A673 (cell line): ENCODE results near the gene CKAP2L. TPM values are rescaled to one million over a fixed set of nuclear protein-coding genes. Genes with fewer than 3 reads are reported as not detected.

Source experiments
- BruUV-seq: library from RNA; stranded (reverse); fragments of 400-500 nt; replicated peaks from 2 replicates; lab custom pipeline; 2021; lab: Mats Ljungman, UMichigan
- CTCF ChIA-PET: fragments of 300-600 bp; sonication (Branson Sonifier 250); formaldehyde crosslinking; loops from one replicate; lab custom pipeline; 2022; ENCODE audit warnings: antibody characterized with exemption; lab: Charles Lee
- POLR2A ChIA-PET: fragments of 300-600 bp; sonication (Branson Sonifier 250); formaldehyde crosslinking; loops from one replicate; lab custom pipeline; 2022; ENCODE audit warnings: antibody characterized with exemption; ENCODE audit not compliant: low non-redundant PET; lab: Charles Lee
- DNase-seq: peaks from one replicate; pipeline ENCODE4 v3.0.0-alpha.2; 2015; ENCODE audit warnings: low spot score
- H3K27ac ChIP-seq: fragments of 200-600 bp; sonication (generic); 2 replicates; pipeline ENCODE4 v1.5.1; 2016; ENCODE audit warnings: mixed run types, low read depth, mild to moderate bottlenecking, mixed read lengths, antibody characterized with exemption, low read length; ENCODE audit not compliant: poor library complexity, severe bottlenecking
- H3K27me3 ChIP-seq: fragments of 200-600 bp; sonication (generic); replicated peaks from 2 replicates; pipeline ENCODE4 v1.6.1; 2017; ENCODE audit warnings: mixed run types, low read depth, mild to moderate bottlenecking, mixed read lengths, antibody characterized with exemption, low read length; ENCODE audit not compliant: insufficient read depth, poor library complexity
- H3K36me3 ChIP-seq: fragments of 200-600 bp; sonication (generic); 2 replicates; pipeline ENCODE4 v1.6.1; 2016; ENCODE audit warnings: mixed run types, mild to moderate bottlenecking, mixed read lengths, antibody characterized with exemption, low read length; ENCODE audit not compliant: insufficient read depth, poor library complexity, severe bottlenecking
- H3K4me1 ChIP-seq: fragments of 200-600 bp; sonication (generic); 2 replicates; pipeline ENCODE4 v1.6.1; 2017; ENCODE audit warnings: mixed run types, mild to moderate bottlenecking, mixed read lengths, antibody characterized with exemption, low read length; ENCODE audit not compliant: insufficient read depth, poor library complexity, severe bottlenecking
- H3K4me3 ChIP-seq: fragments of 200-600 bp; sonication (generic); 2 replicates; pipeline ENCODE4 v1.5.1; 2016; ENCODE audit warnings: low read depth, mixed run types, mild to moderate bottlenecking, mixed read lengths, low read length; ENCODE audit not compliant: poor library complexity, severe bottlenecking
- H3K9me3 ChIP-seq: fragments of 200-600 bp; sonication (generic); 2 replicates; pipeline ENCODE4 v1.6.1; 2016; ENCODE audit warnings: mixed run types, low read depth, mild to moderate bottlenecking, mixed read lengths, antibody characterized with exemption, low read length; ENCODE audit not compliant: poor library complexity, severe bottlenecking
- EZH2 ChIP-seq: fragments of 200-600 bp; sonication (generic); IDR thresholded peaks from 2 replicates; pipeline ENCODE4 v1.6.1; 2017; ENCODE audit warnings: borderline replicate concordance, low read depth, mild to moderate bottlenecking, mixed read lengths, antibody characterized with exemption, low read length; ENCODE audit not compliant: poor library complexity, severe bottlenecking
- intact Hi-C: fragments of 100-400 bp; cut with micrococcal nuclease; formaldehyde crosslinking; loops from one replicate; pipeline ENCODE4 v1.10.0; 2022; ENCODE audit not compliant: unreplicated experiment
- total RNA-seq: library from RNA; stranded (reverse); gene quantifications from 2 replicates; pipeline ENCODE4 v1.2.3, GENCODE V29; 2021
- TF ChIP-seq, protein P1 (sequence below): fragments of 300-800, 200-600 bp; sonication (generic); conservative IDR thresholded peaks from 2 replicates; pipeline ENCODE4 v1.5.1; 2017; ENCODE audit warnings: low read depth, mild to moderate bottlenecking, antibody characterized with exemption, low read length, moderate library complexity, mixed read lengths

Gene CKAP2L
- total RNA-seq, 1 experiment from 2014 or later: 49.6 TPM

DNA sequence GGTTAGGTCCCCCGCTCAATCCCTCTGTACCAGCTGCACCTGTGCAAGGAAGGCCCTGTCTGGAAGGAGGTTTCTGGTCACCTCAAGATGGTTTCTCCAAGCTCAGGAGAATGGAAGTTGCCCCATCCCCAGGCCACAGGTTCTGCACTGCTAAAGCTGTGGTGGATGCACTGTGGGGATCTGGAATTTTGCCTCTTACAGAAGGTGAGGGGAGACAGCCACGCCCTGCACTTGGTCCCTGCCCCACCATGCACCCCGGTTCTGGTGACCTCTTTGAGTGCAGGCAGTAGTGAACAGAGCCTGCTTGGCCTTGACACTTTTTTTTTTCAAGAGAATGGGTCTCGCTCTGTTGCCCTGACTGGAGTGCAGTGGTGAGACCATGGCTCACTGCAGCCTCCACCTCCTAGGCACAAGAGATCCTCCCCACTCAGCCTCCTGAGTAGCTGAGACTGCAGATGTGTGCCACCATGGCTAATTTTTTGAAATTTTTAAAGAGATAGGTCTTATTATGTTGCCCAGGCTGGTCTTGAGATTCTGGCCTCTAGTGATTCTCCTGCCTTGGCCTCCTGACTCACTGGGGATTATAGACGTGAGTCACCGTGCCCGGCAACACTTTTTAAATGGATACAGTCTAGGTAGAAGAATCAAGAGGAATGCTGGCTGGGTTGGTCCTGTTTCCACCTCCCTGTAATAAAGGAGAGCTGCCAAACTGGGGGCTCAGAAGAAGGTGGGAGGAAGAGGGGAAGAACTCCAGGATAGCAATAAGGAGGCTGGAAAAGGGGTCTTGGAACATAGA is 49.4 kb downstream of the CKAP2L start:
- TF ChIP-seq, protein P1, sequence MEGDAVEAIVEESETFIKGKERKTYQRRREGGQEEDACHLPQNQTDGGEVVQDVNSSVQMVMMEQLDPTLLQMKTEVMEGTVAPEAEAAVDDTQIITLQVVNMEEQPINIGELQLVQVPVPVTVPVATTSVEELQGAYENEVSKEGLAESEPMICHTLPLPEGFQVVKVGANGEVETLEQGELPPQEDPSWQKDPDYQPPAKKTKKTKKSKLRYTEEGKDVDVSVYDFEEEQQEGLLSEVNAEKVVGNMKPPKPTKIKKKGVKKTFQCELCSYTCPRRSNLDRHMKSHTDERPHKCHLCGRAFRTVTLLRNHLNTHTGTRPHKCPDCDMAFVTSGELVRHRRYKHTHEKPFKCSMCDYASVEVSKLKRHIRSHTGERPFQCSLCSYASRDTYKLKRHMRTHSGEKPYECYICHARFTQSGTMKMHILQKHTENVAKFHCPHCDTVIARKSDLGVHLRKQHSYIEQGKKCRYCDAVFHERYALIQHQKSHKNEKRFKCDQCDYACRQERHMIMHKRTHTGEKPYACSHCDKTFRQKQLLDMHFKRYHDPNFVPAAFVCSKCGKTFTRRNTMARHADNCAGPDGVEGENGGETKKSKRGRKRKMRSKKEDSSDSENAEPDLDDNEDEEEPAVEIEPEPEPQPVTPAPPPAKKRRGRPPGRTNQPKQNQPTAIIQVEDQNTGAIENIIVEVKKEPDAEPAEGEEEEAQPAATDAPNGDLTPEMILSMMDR: no peak
- TF ChIP-seq EZH2: no peak
- Histone ChIP-seq H3K4me1 (no peaks in the 10 kb centered on the region), H3K4me3 (no peak overlapping the region), H3K9me3 (no peaks in the 10 kb centered on the region), H3K36me3 (no peaks in the 10 kb centered on the region), H3K27ac (no peak overlapping the region), H3K27me3 (no peaks in the 10 kb centered on the region)
- intact Hi-C loops: no loop called here
- DNase-seq: no peak
- CTCF ChIA-PET: no interaction called here
- POLR2A ChIA-PET: interaction anchor here (0.6 kb wide), 1 partner anchor 481 kb away, joined by 10 read pairs; no protein-coding TSS in a partner anchor
- no TSS peak for BruUV-seq

DNA sequence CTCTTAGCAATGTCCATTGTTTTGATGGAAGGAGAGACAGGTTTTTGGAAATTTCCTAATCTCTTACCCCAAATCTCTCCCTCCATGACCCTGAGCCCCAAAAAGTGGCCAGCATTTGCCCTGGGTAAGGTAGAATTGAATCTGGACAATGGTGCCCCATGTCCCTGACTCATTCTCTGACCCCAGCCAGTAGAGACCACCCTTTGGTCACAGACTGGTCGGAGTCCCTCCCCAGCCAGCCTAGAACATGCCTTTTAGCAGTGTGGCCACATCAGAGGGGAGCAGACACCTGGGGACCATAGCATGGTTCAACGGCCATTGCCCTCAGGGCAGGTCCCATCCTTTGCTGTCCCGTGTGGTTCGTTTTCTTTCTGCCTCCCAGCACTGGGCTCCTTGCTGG is 50.1 kb downstream of the CKAP2L start:
- DNase-seq: no peak
- TF ChIP-seq EZH2: no peak
- TF ChIP-seq, protein P1: no peak
- CTCF ChIA-PET: no interaction called here
- Histone ChIP-seq H3K27ac (no peak overlapping the region), H3K27me3 (no peaks in the 10 kb centered on the region), H3K36me3 (no peaks in the 10 kb centered on the region), H3K4me1 (no peaks in the 10 kb centered on the region), H3K9me3 (no peaks in the 10 kb centered on the region), H3K4me3 (no peak overlapping the region)
- intact Hi-C loops: no loop called here
- no TSS peak for BruUV-seq
- POLR2A ChIA-PET: no interaction called here

DNA sequence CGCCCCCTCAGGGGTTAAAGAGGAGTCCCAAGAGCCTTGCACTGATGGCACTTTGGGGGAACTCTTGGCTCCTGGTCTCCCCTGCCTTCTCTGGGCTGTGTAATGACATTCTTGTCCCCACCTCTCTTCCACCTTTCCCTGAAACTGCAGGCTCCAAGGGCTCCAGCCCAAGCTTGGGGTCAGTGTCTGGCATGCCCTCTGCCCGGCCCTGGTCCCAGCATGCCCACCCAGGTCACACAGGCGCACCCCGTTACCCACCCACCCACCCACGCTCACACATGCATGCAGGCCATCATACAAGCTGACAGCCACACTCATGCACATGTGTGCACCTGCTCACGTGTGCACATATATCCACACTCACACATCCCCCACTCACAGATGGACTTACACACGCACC is 50.5 kb downstream of the CKAP2L start:
- ChIA-PET CTCF (no interaction called here), POLR2A (no interaction called here)
- no peak for DNase-seq
- H3K9me3 ChIP-seq: no peaks in the 10 kb centered on the region
- no peaks in the 10 kb centered on the region for H3K36me3 ChIP-seq
- no peak for TF ChIP-seq EZH2
- TF ChIP-seq, protein P1: no peak
- H3K4me3 ChIP-seq: no peak overlapping the region
- intact Hi-C loops: no loop called here
- no peaks in the 10 kb centered on the region for H3K27me3 ChIP-seq
- no peak overlapping the region for H3K27ac ChIP-seq
- no TSS peak for BruUV-seq
- H3K4me1 ChIP-seq: no peaks in the 10 kb centered on the region
